Liver (tissue), 9 donors: Measurements from ENCODE around the gene IFIT3. TPM values are rescaled to one million over a fixed set of nuclear protein-coding genes. Genes with fewer than 3 reads are reported as not detected.

Experiments used
- DNase-seq: peaks from one replicate; pipeline ENCODE4 v3.0.0-alpha.2; 2017; ENCODE audit warnings: low spot score
- H3K27ac ChIP-seq, 2 donors: one replicate each; pipeline ENCODE4 v1.7.0; 2013; ENCODE audit warnings: inconsistent platforms in 2 of 2, low read length in 2 of 2, control low read depth in 1 of 2, low read depth in 1 of 2, mild to moderate bottlenecking in 1 of 2
- H3K27me3 ChIP-seq, 4 donors: one replicate each; pipeline versions ENCODE4 v1.6.1 to v1.7.0; 2013; ENCODE audit warnings: low read length in 3 of 4, inconsistent platforms in 1 of 4, mild to moderate bottlenecking in 1 of 4, moderate library complexity in 1 of 4; ENCODE audit not compliant: control insufficient read depth in 4 of 4, insufficient read depth in 4 of 4
- H3K36me3 ChIP-seq, 4 donors: one replicate each; pipeline versions ENCODE4 v1.6.1 to v1.7.0; 2013; ENCODE audit warnings: low read length in 3 of 4, mild to moderate bottlenecking in 3 of 4, low read depth in 1 of 4, moderate library complexity in 1 of 4; ENCODE audit not compliant: control insufficient read depth in 4 of 4, insufficient read depth in 3 of 4
- H3K4me1 ChIP-seq, 4 donors: one replicate each; pipeline versions ENCODE4 v1.6.1 to v1.7.0; 2013; ENCODE audit warnings: low read length in 3 of 4, mild to moderate bottlenecking in 3 of 4, moderate library complexity in 1 of 4; ENCODE audit not compliant: control insufficient read depth in 4 of 4, insufficient read depth in 4 of 4
- H3K4me3 ChIP-seq, 3 donors: one replicate each; pipeline versions ENCODE4 v1.6.1 to v1.7.0; 2013; ENCODE audit warnings: low read length in 3 of 3, control low read depth in 1 of 3, low read depth in 1 of 3, mild to moderate bottlenecking in 1 of 3
- H3K9ac ChIP-seq, 2 donors: one replicate each; pipeline ENCODE4 v1.7.0; 2013; ENCODE audit warnings: low read length in 2 of 2, mild to moderate bottlenecking in 2 of 2, moderate library complexity in 2 of 2, control low read depth in 1 of 2, low read depth in 1 of 2
- H3K9me3 ChIP-seq, 4 donors: one replicate each; pipeline versions ENCODE4 v1.6.1 to v1.7.0; 2013; ENCODE audit warnings: low read length in 3 of 4; ENCODE audit not compliant: control insufficient read depth in 4 of 4
- CTCF ChIP-seq: fragments of 150-350 bp; IDR thresholded peaks from 2 replicates; pipeline ENCODE4 v1.5.1; 2017; ENCODE audit warnings: improper control_type of control experiment, low read depth, low read length; ENCODE audit not compliant: missing input control
- FOXA1 ChIP-seq: IDR thresholded peaks from 2 replicates; pipeline ENCODE4 v1.6.1; 2016; ENCODE audit warnings: antibody characterized with exemption
- FOXA2 ChIP-seq: IDR thresholded peaks from 2 replicates; pipeline ENCODE4 v1.6.1; 2016; ENCODE audit warnings: antibody characterized with exemption
- HNF4G ChIP-seq: IDR thresholded peaks from 2 replicates; pipeline ENCODE4 v1.6.1; 2016; ENCODE audit warnings: antibody characterized with exemption
- JUND ChIP-seq, 2 donors: IDR thresholded peaks; 2 replicates each; pipeline ENCODE4 v1.6.1; 2016; ENCODE audit warnings: antibody characterized with exemption in 2 of 2
- NR2F2 ChIP-seq: IDR thresholded peaks from 2 replicates; pipeline ENCODE4 v1.6.1; 2016; ENCODE audit warnings: antibody characterized with exemption
- RAD21 ChIP-seq, 2 donors: IDR thresholded peaks; 2 replicates each; pipeline ENCODE4 v1.6.1; 2016; ENCODE audit warnings: antibody characterized with exemption in 2 of 2, mild to moderate bottlenecking in 2 of 2
- REST ChIP-seq: IDR thresholded peaks from 2 replicates; pipeline ENCODE4 v1.6.1; 2016; ENCODE audit warnings: antibody characterized with exemption, mild to moderate bottlenecking
- RXRA ChIP-seq, 2 donors: IDR thresholded peaks; 2 replicates each; pipeline ENCODE4 v1.6.1; 2017 to 2018; ENCODE audit warnings: antibody characterized with exemption in 2 of 2, mild to moderate bottlenecking in 1 of 2
- SP1 ChIP-seq: IDR thresholded peaks from 2 replicates; pipeline ENCODE4 v1.6.1; 2018; ENCODE audit warnings: antibody characterized with exemption, mild to moderate bottlenecking
- TAF1 ChIP-seq: conservative IDR thresholded peaks from 2 replicates; pipeline ENCODE4 v1.6.1; 2016; ENCODE audit warnings: antibody characterized with exemption, mild to moderate bottlenecking
- YY1 ChIP-seq: IDR thresholded peaks from 2 replicates; pipeline ENCODE4 v1.6.1; 2016; ENCODE audit warnings: antibody characterized with exemption, mild to moderate bottlenecking
- ZBTB33 ChIP-seq: IDR thresholded peaks from 2 replicates; pipeline ENCODE4 v1.6.1; 2016; ENCODE audit warnings: antibody characterized with exemption
- WGBS: extraction: QIAGEN DNeasy Blood & Tissue Kit; methylation state at CpG from one replicate; pipeline ENCODE4 v1.1.7; 2013; 5-methylcytosine and 5-hydroxymethylcytosine counted together
- polyA plus RNA-seq, 2 donors: library from polyadenylated mRNA; stranded (reverse) in 1 of 2; unstranded in 1 of 2; fragments of 200-250 nt in 1 of 2; fragments of >200 nt in 1 of 2; fragmentation: Nextera tagmentation in 1 of 2; extraction: Ambion mirVana in 1 of 2; gene quantifications; one replicate each; pipeline versions ENCODE4 v1.2.1 to v1.2.3, GENCODE V29; 2013 to 2015
- total RNA-seq, 2 donors: library from RNA; depleted of rRNA; stranded (reverse); fragments of >200 nt; gene quantifications; one replicate each; pipeline ENCODE4 v1.2.3, GENCODE V29; 2014
- TF ChIP-seq, protein P1 (sequence below): IDR thresholded peaks from 2 replicates; pipeline ENCODE4 v1.6.1; 2016; ENCODE audit warnings: antibody characterized with exemption
- donor health status: healthy.
- donor health status: healthy.
- donor health status: healthy.
- donor health status: healthy.
- donor health status: healthy.

The IFIT3 gene
- total and polyA plus RNA-seq, 4 donors = 9.2 to 11.2 (median 10.4) TPM

- 97% methylated on average over 1 of the region's 1 CpG for WGBS
- H3K9ac ChIP-seq = no peak overlapping the region
- no peaks in the 10 kb centered on the region for H3K9me3 ChIP-seq
- H3K27ac ChIP-seq = no peak overlapping the region
- no peaks in the 10 kb centered on the region for H3K27me3 ChIP-seq
- no peak overlapping the region for H3K4me3 ChIP-seq
- H3K36me3 ChIP-seq = no peaks in the 10 kb centered on the region
- peaks cover 0 to 22% (median 10%) of the 10 kb centered on the region in 4 donors for H3K4me1 ChIP-seq
- TF ChIP-seq, protein P1, sequence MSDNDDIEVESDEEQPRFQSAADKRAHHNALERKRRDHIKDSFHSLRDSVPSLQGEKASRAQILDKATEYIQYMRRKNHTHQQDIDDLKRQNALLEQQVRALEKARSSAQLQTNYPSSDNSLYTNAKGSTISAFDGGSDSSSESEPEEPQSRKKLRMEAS = no peak
- TF ChIP-seq ZBTB33 (no peak), CTCF (no peak), NR2F2 (no peak), SP1 (no peak), FOXA2 (no peak), RXRA (IDR thresholded peaks at IDR 0.05) (no peak), YY1 (no peak), JUND (IDR thresholded peaks at IDR 0.05) (no peak), RAD21 (IDR thresholded peaks at IDR 0.05) (no peak), TAF1 (no peak), HNF4G (no peak), FOXA1 (no peak), REST (no peak)
- DNase-seq = no peak
These were observed 36.7 kb downstream of the IFIT3 start for GRCh38 chr10:89364531-89364930.

- Histone ChIP-seq H3K36me3 (no peaks in the 10 kb centered on the region), H3K27me3 (no peaks in the 10 kb centered on the region), H3K4me3 (no peak overlapping the region), H3K9ac (no peak overlapping the region), H3K9me3 (no peaks in the 10 kb centered on the region), H3K4me1 (peaks cover 0 to 25% (median 18%) of the 10 kb centered on the region in 4 donors), H3K27ac (peak overlapping the region; percentile 17 to 51)
- WGBS = 28% methylated on average over 4 of the region's 4 CpGs
- DNase-seq = no peak
- TF ChIP-seq YY1 (no peak), RAD21 (IDR thresholded peaks at IDR 0.05) (peak; percentile 9 to 27), REST (peak; percentile 30), FOXA2 (no peak)
These were observed 39.7 kb downstream of the IFIT3 start for GRCh38 chr10:89367529-89367928.
